Spleen (tissue), 7 donors: Measurements from ENCODE around the gene AKAP12.
A peak's percentile ranks its signal among the peaks of the same experiment; 100 is the strongest.

Experiments
- POLR2A ChIP-seq, 3 donors: fragments of 450-650 bp; IDR thresholded peaks; one replicate each; pipeline ENCODE4 v1.5.1; 2017; ENCODE audit warnings: antibody characterized with exemption in 3 of 3, mild to moderate bottlenecking in 1 of 3
- POLR2AphosphoS5 ChIP-seq, 3 donors: sonication (generic); formaldehyde crosslinking; IDR thresholded peaks; one replicate each; pipeline ENCODE4 v1.5.1; 2017; ENCODE audit warnings: antibody characterized with exemption in 3 of 3
- TF ChIP-seq, protein P1 (sequence below), 11 experiments: fragments of 200-600 bp in 7 of 11; fragments of 450-650 bp in 4 of 11; sonication (generic) in 4 of 11; IDR thresholded peaks in 8 of 11; conservative IDR thresholded peaks in 3 of 11; 1 replicate in 7 of 11; 2 replicates in 4 of 11; pipeline versions ENCODE4 v1.4.0 to v1.8.0; 2016 to 2021; ENCODE audit warnings: antibody characterized with exemption in 11 of 11, inconsistent platforms in 4 of 11, mild to moderate bottlenecking in 1 of 11
- donor health status: DM: no; HTN: no; CAD: no; lungs with moderate emphysema.
- donor health status: DM: no; HTN: no; CAD: no.
- donor health status: DM: no; HTN: no; CAD: no.

DNA sequence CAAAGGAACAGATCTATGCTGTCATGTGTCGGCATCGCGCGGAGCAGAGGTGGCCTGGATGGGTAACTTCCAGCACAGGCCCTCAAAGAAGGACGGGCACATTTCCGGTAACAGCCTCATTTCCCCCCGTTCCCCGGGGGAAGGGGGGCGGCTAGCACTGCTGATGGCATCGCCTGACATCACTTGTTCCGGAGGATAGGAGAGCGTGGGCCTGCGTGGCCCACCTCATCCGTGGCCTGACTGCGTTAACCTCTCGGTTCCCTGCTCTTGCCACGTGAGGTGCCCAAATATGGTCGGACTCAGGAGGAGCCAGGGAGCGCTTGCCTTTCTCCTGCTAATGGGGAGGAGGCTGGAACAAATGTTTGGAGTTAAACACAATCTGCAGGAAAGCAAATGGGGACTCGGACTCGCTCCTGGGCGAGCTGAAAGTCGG lies at the start of gene AKAP12:
- peak in 1 of 3 donors; percentile 15 for TF ChIP-seq POLR2A (IDR thresholded peaks at IDR 0.05)
- TF ChIP-seq, protein P1, sequence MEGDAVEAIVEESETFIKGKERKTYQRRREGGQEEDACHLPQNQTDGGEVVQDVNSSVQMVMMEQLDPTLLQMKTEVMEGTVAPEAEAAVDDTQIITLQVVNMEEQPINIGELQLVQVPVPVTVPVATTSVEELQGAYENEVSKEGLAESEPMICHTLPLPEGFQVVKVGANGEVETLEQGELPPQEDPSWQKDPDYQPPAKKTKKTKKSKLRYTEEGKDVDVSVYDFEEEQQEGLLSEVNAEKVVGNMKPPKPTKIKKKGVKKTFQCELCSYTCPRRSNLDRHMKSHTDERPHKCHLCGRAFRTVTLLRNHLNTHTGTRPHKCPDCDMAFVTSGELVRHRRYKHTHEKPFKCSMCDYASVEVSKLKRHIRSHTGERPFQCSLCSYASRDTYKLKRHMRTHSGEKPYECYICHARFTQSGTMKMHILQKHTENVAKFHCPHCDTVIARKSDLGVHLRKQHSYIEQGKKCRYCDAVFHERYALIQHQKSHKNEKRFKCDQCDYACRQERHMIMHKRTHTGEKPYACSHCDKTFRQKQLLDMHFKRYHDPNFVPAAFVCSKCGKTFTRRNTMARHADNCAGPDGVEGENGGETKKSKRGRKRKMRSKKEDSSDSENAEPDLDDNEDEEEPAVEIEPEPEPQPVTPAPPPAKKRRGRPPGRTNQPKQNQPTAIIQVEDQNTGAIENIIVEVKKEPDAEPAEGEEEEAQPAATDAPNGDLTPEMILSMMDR (IDR thresholded peaks at IDR 0.05 in 8 of 11, conservative IDR thresholded peaks at IDR 0.05 in 3 of 11): no peak
- TF ChIP-seq POLR2AphosphoS5 (IDR thresholded peaks at IDR 0.05): peak in 2 of 3 donors; percentile 9 to 47
